Caki2 (cell line): ENCODE measurements around the gene CRYBA2. TPM values are rescaled to one million over a fixed set of nuclear protein-coding genes. Genes with fewer than 3 reads are reported as not detected.

Experiments used
- total RNA-seq: library from RNA; depleted of rRNA; stranded (reverse); fragments of >200 nt; shearing (Covaris generic); gene quantifications from 2 replicates; pipeline ENCODE4 v1.2.3, GENCODE V29; 2014; ENCODE audit warnings: low replicate concordance; rRNA removed

The CRYBA2 gene
- total RNA-seq, 1 experiment from 2014 or later: not detected

Other genes starting within 250 kb of the CRYBA2 start
- not detected in 2 replicates for gene CYP27A1, start 211.3 kb downstream of the CRYBA2 start, total RNA-seq
- gene PRKAG3, start 161.6 kb downstream of the CRYBA2 start, total RNA-seq: not detected in 2 replicates
- gene WNT6, start 133.6 kb downstream of the CRYBA2 start, total RNA-seq: 1.3 and 4.4 TPM in 2 replicates
- 4.5 and 6.5 TPM in 2 replicates for gene WNT10A, start 112.6 kb downstream of the CRYBA2 start, total RNA-seq
- 0.78 TPM in 1 of 2 replicates, not detected in the other for gene CDK5R2, start 33.8 kb downstream of the CRYBA2 start, total RNA-seq
- gene FEV, start 8.2 kb downstream of the CRYBA2 start, total RNA-seq: not detected in 2 replicates
- gene CFAP65, start 48.1 kb upstream of the CRYBA2 start, total RNA-seq: not detected in 2 replicates
- gene IHH, start 67.5 kb upstream of the CRYBA2 start, total RNA-seq: not detected in 2 replicates
- 17.4 and 21.5 TPM in 2 replicates for gene NHEJ1, start 167.4 kb upstream of the CRYBA2 start, total RNA-seq
- 0.07 and 0.70 TPM in 2 replicates for gene SLC23A3, start 176.6 kb upstream of the CRYBA2 start, total RNA-seq
- gene CNPPD1, start 183.5 kb upstream of the CRYBA2 start, total RNA-seq: 24.6 and 28.9 TPM in 2 replicates
- gene RETREG2, start 184.9 kb upstream of the CRYBA2 start, total RNA-seq: 54.2 and 72.1 TPM in 2 replicates
- 32.5 and 42.0 TPM in 2 replicates for gene ZFAND2B, start 213.4 kb upstream of the CRYBA2 start, total RNA-seq
- 80.0 and 81.7 TPM in 2 replicates for gene ABCB6, start 225.5 kb upstream of the CRYBA2 start, total RNA-seq
- gene ATG9A, start 236.2 kb upstream of the CRYBA2 start, total RNA-seq: 18.6 and 39.2 TPM in 2 replicates
- gene ANKZF1, start 236.4 kb upstream of the CRYBA2 start, total RNA-seq: 20.7 and 45.6 TPM in 2 replicates